Esophagus (tissue), 2 donors: ENCODE results near the gene AKNAD1. TPM values are rescaled to one million over a fixed set of nuclear protein-coding genes. Genes with fewer than 3 reads are reported as not detected.

Experiments used
- H3K27ac ChIP-seq, 2 donors: one replicate each; pipeline ENCODE4 v1.5.1; 2013; ENCODE audit warnings: low read depth in 2 of 2, mild to moderate bottlenecking in 2 of 2, inconsistent platforms in 1 of 2, low read length in 1 of 2, moderate library complexity in 1 of 2
- H3K27me3 ChIP-seq, 2 donors: one replicate each; pipeline ENCODE4 v1.6.1; 2013; ENCODE audit warnings: low read length in 2 of 2, control low read depth in 1 of 2, mild to moderate bottlenecking in 1 of 2; ENCODE audit not compliant: insufficient read depth in 2 of 2, control insufficient read depth in 1 of 2
- H3K36me3 ChIP-seq, 2 donors: one replicate each; pipeline ENCODE4 v1.6.1; 2013; ENCODE audit warnings: low read length in 1 of 2; ENCODE audit not compliant: control insufficient read depth in 2 of 2, insufficient read depth in 2 of 2
- H3K4me1 ChIP-seq, 2 donors: one replicate each; pipeline ENCODE4 v1.6.1; 2013; ENCODE audit warnings: low read length in 1 of 2; ENCODE audit not compliant: control insufficient read depth in 2 of 2, insufficient read depth in 2 of 2
- H3K4me3 ChIP-seq, 2 donors: one replicate each; pipeline ENCODE4 v1.5.1; 2013; ENCODE audit warnings: low read length in 2 of 2, mild to moderate bottlenecking in 2 of 2, low read depth in 1 of 2, moderate library complexity in 1 of 2
- H3K9me3 ChIP-seq, 2 donors: one replicate each; pipeline ENCODE4 v1.6.1; 2013; ENCODE audit warnings: mild to moderate bottlenecking in 2 of 2, low read depth in 1 of 2, low read length in 1 of 2, moderate library complexity in 1 of 2; ENCODE audit not compliant: control insufficient read depth in 2 of 2, insufficient read depth in 1 of 2
- WGBS, 2 donors: extraction: QIAGEN DNeasy Blood & Tissue Kit; methylation state at CpG; one replicate each; pipeline ENCODE4 v1.1.7; 2013; 5-methylcytosine and 5-hydroxymethylcytosine counted together
- polyA plus RNA-seq, 2 donors: library from polyadenylated mRNA; stranded (reverse); fragments of 200-250 nt; gene quantifications; one replicate each; pipeline ENCODE4 v1.2.3, GENCODE V29; 2013
- donor health status: healthy with polysubstance abuse.
- donor health status: Bipolar disorder and iron deficiency.

AKNAD1 gene
- polyA plus RNA-seq, 2 donors = 0.98 to 3.3 TPM

GRCh38 chr1:108886292-108886691, 29.4 kb upstream of the AKNAD1 start:
- H3K27me3 ChIP-seq = no peaks in the 10 kb centered on the region
- peaks cover 0 to 7% of the 10 kb centered on the region in 2 donors for H3K4me1 ChIP-seq
- H3K9me3 ChIP-seq = peaks cover 0 to 3% of the 10 kb centered on the region in 2 donors
- WGBS, 2 donors = 92 to 96% methylated on average over 2 of the region's 2 CpGs
- no peak overlapping the region for H3K4me3 ChIP-seq
- H3K27ac ChIP-seq = no peak overlapping the region
- H3K36me3 ChIP-seq = peaks cover 0 to 6% of the 10 kb centered on the region in 2 donors

GRCh38 chr1:108884968-108885367, 28.1 kb upstream of the AKNAD1 start:
- Histone ChIP-seq H3K4me1 (peaks cover 0 to 7% of the 10 kb centered on the region in 2 donors), H3K9me3 (peaks cover 0 to 3% of the 10 kb centered on the region in 2 donors), H3K36me3 (peaks cover 0 to 6% of the 10 kb centered on the region in 2 donors), H3K27ac (no peak overlapping the region), H3K4me3 (no peak overlapping the region), H3K27me3 (no peaks in the 10 kb centered on the region)

GRCh38 chr1:108882837-108883236, 25.9 kb upstream of the AKNAD1 start:
- peaks cover 0 to 6% of the 10 kb centered on the region in 2 donors for H3K36me3 ChIP-seq
- peaks cover 0 to 3% of the 10 kb centered on the region in 2 donors for H3K9me3 ChIP-seq
- H3K4me3 ChIP-seq = no peak overlapping the region
- H3K4me1 ChIP-seq = peaks cover 0 to 10% of the 10 kb centered on the region in 2 donors
- H3K27ac ChIP-seq = no peak overlapping the region
- no peaks in the 10 kb centered on the region for H3K27me3 ChIP-seq
- 96 to 98% methylated on average over 2 of the region's 2 CpGs for WGBS, 2 donors

- Histone ChIP-seq H3K27ac (peak overlapping the region in 1 of 2 donors; percentile 75), H3K36me3 (peaks cover 0 to 2% of the 10 kb centered on the region in 2 donors), H3K27me3 (no peaks in the 10 kb centered on the region), H3K4me1 (peaks cover 0 to 8% of the 10 kb centered on the region in 2 donors), H3K9me3 (no peaks in the 10 kb centered on the region), H3K4me3 (no peak overlapping the region)
- WGBS, 2 donors = 53 to 62% methylated on average over 1 of the region's 1 CpG
Measured at GRCh38 chr1:108881369-108881768, 24.5 kb upstream of the AKNAD1 start.

DNA sequence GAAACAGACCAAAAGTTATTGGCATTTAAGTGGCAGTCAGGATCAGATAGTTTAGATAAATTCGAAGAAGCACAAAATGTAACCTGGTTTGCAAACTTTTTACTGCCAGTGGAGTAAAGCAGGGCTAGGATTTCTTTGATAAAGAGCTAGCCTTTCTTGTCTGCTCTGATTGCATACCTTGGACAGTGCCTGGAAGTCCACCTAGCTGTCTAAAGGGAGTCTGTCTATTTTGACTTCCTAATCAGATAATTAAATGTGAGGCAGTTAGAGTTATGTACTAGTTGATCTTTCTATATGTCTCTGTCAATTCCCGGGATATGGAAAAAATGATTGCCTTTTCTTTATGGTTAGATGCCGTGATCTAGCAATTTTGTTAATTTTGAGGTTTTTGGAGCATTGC, 24.0 kb upstream of the AKNAD1 start:
- Histone ChIP-seq H3K27ac (peak overlapping the region in 1 of 2 donors; percentile 75), H3K36me3 (no peaks in the 10 kb centered on the region), H3K27me3 (no peaks in the 10 kb centered on the region), H3K9me3 (no peaks in the 10 kb centered on the region), H3K4me1 (peaks cover 0 to 6% of the 10 kb centered on the region in 2 donors), H3K4me3 (no peak overlapping the region)
- 62 to 63% methylated on average over 3 of the region's 3 CpGs for whole genome bisulfite sequencing, 2 donors

DNA sequence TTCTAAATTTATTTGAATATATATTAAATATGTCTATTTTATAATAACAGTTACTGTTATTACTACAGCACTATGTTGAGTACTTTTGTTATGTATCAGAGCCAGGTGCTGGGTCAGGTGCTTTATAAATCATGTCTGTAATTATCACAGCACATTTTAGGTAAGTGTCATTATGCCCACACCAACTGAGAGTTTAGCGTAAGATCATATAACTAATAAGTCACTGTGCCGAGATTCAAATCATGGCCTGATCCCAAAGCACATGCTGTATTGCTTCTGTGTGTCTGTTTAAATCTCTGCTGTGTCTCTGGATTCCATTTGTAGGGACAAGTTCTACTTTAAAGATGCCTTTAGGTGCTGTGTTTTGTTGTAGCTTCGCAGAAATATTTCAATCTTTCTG, 21.8 kb upstream of the AKNAD1 start:
- H3K27ac ChIP-seq = no peak overlapping the region
- H3K4me3 ChIP-seq = peak overlapping the region; percentile 7 to 44
- no peaks in the 10 kb centered on the region for H3K9me3 ChIP-seq
- WGBS, 2 donors = 38 to 56% methylated on average over 3 of the region's 3 CpGs
- H3K27me3 ChIP-seq = no peaks in the 10 kb centered on the region
- H3K36me3 ChIP-seq = no peaks in the 10 kb centered on the region
- peaks cover 0 to 6% of the 10 kb centered on the region in 2 donors for H3K4me1 ChIP-seq

DNA sequence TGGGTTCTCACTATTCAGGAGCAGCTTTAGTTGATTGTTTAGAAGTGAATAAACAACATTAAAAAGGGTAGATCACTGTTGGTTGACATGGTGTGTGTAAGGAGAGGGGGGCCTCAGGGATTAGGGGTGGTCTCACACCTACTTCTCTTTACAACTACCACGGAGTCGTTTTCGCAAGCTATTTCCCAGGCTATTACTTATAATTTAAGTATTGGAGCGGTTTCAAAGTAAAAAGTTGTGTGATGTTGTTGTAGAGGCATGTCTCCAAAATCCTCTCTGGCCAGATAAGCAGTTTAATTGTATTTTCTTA, 21.2 kb upstream of the AKNAD1 start:
- Histone ChIP-seq H3K4me3 (peak overlapping the region; percentile 62 to 96), H3K4me1 (peaks cover 0 to 6% of the 10 kb centered on the region in 2 donors)
- WGBS, 2 donors = 24 to 38% methylated on average over 4 of the region's 4 CpGs

GRCh38 chr1:108877348-108878159, 20.7 kb upstream of the AKNAD1 start:
- H3K27me3 ChIP-seq = no peaks in the 10 kb centered on the region
- WGBS, 2 donors = 2 to 3% methylated on average over 30 of the region's 30 CpGs
- H3K36me3 ChIP-seq = no peaks in the 10 kb centered on the region
- H3K27ac ChIP-seq = peak overlapping the region; percentile 83 to 93
- peaks cover 0 to 6% of the 10 kb centered on the region in 2 donors for H3K4me1 ChIP-seq
- H3K4me3 ChIP-seq = peak overlapping the region; percentile 94 to 96
- H3K9me3 ChIP-seq = no peaks in the 10 kb centered on the region

More for the DNA sequence above, 21.2 kb upstream of the AKNAD1 start:
- Histone ChIP-seq H3K36me3 (no peaks in the 10 kb centered on the region), H3K27me3 (no peaks in the 10 kb centered on the region), H3K27ac (peak overlapping the region; percentile 53 to 69), H3K9me3 (no peaks in the 10 kb centered on the region)

DNA sequence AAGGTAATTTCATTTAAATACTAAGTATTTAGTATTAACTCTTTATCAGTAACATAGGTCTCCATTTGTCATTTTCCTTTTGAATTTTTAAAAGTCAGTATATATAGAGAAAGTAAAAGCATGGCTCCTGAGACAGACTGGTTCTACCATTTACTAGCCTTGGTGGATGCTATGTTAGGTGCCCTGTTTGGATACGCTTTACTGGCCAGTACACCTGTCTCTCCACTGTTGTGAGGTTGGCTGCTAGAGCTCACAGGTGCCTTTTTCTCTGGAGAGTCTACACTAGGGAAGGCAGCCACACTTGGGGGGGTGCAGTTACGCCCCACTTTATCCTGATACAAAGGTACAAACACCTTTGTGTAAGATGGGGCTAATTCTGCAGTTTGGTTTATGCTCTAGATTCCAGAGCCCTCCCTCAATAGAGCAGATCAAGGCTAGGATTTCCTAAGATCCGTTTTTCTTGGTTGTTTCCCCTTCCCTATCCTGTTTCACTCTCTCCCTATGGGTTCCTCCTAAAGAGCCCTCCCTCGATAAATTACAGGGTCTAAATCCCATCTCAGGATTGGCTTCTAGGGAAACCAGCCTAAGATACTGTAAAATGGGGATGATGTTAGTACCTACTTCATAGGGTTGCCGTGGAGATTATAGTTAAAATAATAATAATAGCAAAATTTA, 14.3 kb upstream of the AKNAD1 start:
- Histone ChIP-seq H3K27me3 (no peaks in the 10 kb centered on the region), H3K9me3 (no peaks in the 10 kb centered on the region), H3K36me3 (no peaks in the 10 kb centered on the region), H3K4me1 (no peaks in the 10 kb centered on the region), H3K4me3 (no peak overlapping the region), H3K27ac (no peak overlapping the region)
- WGBS, 2 donors = 77 to 87% methylated on average over 5 of the region's 5 CpGs
